Prostate gland (tissue), 2 donors: Measurements from ENCODE around the gene SEMA3G.

Experiments used
- POLR2A ChIP-seq: fragments of 450-650 bp; IDR thresholded peaks from one replicate; pipeline ENCODE4 v1.6.1; 2016; ENCODE audit warnings: antibody characterized with exemption, mild to moderate bottlenecking
- POLR2AphosphoS5 ChIP-seq: sonication (generic); formaldehyde crosslinking; IDR thresholded peaks from one replicate; pipeline ENCODE4 v1.6.1; 2017; ENCODE audit warnings: antibody characterized with exemption
- TF ChIP-seq, protein P1 (sequence below), 4 experiments: fragments of 200-600 bp in 2 of 4; fragments of 450-650 bp in 2 of 4; sonication (generic) in 2 of 4; IDR thresholded peaks; 1 replicate in 3 of 4; 2 replicates in 1 of 4; pipeline ENCODE4 v1.5.1; 2016 to 2019; ENCODE audit warnings: antibody characterized with exemption in 4 of 4, mild to moderate bottlenecking in 2 of 4, moderate library complexity in 2 of 4

GRCh38 chr3:52397676-52398399 lies 47.1 kb downstream of the SEMA3G start:
- TF ChIP-seq, protein P1, sequence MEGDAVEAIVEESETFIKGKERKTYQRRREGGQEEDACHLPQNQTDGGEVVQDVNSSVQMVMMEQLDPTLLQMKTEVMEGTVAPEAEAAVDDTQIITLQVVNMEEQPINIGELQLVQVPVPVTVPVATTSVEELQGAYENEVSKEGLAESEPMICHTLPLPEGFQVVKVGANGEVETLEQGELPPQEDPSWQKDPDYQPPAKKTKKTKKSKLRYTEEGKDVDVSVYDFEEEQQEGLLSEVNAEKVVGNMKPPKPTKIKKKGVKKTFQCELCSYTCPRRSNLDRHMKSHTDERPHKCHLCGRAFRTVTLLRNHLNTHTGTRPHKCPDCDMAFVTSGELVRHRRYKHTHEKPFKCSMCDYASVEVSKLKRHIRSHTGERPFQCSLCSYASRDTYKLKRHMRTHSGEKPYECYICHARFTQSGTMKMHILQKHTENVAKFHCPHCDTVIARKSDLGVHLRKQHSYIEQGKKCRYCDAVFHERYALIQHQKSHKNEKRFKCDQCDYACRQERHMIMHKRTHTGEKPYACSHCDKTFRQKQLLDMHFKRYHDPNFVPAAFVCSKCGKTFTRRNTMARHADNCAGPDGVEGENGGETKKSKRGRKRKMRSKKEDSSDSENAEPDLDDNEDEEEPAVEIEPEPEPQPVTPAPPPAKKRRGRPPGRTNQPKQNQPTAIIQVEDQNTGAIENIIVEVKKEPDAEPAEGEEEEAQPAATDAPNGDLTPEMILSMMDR (IDR thresholded peaks at IDR 0.05), result no peak
- TF ChIP-seq POLR2A (no peak), POLR2AphosphoS5 (no peak)
